Stimulated activated CD8-positive, alpha-beta memory T cell treated with anti-CD3 and anti-CD28 coated beads, Interleukin-12 subunit alpha, Interleukin-12 subunit beta, amount 100 ng/mL, for 1 hour (primary cell): ENCODE data around the gene PGAM4.
"Not testable (repeated sequence)": the region's sequence is repeated elsewhere in the genome, so short reads cannot be mapped to it uniquely, and the experiment has no call there.

Experiments used
- DNase-seq: peaks from one replicate; pipeline ENCODE4 v3.0.0-alpha.2; 2020; ENCODE audit warnings: low read depth

Gene PGAM4

DNA sequence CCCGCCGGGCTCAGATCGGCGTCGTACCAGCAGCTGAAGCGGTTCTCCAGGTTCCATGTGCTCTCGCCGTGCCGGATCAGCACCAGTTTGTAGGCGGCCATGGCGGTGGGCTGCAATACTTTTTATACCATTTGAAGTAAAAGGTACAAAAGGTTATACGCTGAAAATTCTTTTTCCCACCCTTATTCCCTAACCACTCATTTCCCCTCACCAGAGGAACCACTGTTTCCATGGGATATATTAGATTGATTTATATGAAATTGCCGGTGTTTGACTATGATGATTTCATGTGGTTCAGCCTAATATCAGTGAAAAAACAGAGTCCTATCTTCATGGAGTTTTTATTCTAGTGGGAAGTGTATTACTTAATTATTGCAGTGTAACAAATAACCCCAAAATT lies at the start of gene PGAM4:
PGAM4 (minus strand) TSS at position 101 of the 400 bp plus-strand sequence; CDS start at position 101, 0 bp downstream.
- no peak for DNase-seq

DNA sequence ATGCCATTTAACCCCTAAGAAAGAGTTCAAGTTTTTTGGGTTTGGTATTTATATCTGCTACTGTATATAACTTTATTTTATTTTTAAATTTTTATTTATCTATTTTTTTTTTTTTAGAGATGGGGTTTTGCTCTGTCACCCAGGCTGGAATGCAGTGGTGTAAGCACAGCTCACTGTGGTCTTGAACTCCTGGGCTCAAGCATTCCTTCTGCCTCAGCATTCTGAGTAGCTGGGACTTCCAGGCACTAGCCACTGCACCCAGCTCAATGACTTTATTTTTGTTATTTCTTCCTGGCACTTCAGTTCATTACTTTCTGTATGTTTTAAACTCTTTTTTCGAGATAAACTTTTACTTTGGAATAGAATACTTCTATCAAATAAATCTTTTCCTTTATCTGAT lies 42.4 kb upstream of the PGAM4 start:
- DNase-seq: no peak

DNA sequence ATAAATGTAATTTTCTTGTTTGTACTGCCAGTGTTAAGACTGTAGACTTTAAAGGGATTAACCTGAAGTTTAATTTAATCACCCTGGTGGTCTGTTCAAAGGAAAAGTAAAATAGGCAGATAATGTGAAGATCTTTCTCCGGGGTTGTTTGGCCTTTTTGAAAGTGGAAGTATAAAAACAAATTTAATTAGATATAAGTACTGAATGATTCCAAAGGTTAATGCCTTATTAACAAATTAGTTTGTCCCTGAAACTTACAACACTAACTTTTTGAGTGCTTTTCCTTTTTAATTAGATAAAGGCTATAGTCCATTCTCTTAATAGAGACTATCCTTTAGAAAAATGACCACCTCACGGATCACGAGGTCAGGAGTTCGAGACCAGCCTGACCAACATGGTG lies 10.4 kb upstream of the PGAM4 start:
- DNase-seq: no peak

DNA sequence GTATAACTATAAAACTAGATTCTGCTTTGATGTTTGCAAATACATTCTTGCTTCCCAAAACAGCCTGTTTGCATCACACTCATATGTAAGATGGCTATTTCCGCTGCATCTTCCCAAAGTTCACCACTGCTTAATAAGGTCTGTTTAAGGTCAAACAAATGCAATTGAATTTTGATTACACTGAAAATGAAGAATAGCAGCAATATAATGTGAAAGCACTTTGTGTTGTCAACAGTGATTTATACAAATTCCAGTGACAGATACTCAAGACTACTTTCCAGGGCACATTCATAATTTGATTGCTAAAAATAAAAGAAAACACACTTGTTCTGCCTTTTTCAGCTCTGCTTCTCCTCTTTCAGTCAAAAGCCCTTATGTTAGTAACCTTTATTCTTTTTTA lies 8.1 kb upstream of the PGAM4 start:
- no peak for DNase-seq

DNA sequence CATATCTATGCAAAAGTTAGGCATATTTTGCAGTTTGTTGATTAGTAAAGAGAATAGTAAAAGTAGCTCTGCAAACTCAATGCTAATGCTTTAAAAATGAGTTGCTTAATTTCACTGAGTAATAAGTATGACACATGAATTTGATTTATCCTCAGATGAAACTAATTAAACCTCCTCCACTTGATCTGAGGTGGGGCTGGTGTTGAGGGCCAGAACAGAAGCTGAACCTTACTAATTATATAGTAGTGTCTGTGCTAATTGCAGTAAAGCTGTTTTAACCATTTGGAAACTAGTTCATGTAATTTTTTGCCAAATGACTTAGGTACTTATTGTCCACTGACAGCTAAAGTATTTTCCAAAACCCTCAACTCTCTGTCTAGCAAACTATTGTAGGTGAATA lies 7.7 kb upstream of the PGAM4 start:
- no peak for DNase-seq

DNA sequence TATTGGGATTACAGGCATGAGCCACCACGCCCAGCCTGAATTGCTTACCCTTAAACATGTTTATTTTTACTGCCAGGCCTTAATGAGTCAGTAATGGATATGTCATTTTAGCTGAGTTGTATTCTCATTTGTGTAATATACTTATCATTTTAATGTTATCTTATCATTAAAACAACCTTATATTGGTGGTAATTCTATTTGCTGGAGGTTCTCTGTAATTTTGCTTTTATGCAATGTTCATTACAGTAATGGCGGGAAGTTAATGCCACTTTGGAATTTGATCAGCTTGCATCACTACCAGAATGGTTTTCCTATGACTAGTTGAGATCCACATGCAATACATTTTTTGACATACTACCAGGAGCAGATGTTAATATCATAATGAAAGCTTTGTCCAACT lies 6.3 kb upstream of the PGAM4 start:
- DNase-seq: no peak

DNA sequence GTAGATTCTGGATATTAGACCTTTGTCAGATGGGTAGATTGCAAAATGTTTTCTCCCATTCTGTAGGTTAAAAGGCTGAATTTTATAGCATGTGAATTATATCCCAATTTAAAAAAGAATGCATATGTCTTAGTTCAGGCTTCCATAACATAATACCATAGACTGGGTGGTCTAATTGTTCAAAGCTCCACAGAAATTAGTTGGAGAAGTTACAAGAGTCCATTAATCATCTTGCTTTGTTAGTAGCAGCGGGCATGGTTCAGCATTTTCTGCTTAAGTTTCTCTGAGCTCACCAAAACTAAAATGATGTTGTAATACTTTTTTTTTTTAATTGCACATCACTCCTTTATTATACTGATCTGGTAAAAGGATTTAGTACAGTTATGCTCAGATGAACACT lies 1.8 kb downstream of the PGAM4 start:
- DNase-seq: no peak

DNA sequence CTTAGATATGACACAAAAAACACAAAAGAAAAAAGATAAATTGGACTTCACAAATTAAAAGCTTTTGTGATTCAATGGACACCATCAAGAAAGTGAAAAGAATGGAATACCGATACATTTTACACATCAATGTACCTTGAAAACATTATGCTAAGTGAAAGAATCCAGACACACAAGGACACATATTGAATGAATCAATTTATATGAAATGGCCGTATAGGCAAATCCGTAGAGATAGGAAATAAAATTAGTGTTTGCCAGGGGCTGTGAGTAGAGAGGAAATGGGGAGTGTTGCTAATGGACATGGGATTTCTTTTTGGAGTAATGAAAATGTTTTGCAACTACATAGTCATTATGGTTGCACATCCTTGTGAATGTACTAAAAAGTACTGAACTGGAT lies 3.1 kb downstream of the PGAM4 start:
- DNase-seq: no peak

DNA sequence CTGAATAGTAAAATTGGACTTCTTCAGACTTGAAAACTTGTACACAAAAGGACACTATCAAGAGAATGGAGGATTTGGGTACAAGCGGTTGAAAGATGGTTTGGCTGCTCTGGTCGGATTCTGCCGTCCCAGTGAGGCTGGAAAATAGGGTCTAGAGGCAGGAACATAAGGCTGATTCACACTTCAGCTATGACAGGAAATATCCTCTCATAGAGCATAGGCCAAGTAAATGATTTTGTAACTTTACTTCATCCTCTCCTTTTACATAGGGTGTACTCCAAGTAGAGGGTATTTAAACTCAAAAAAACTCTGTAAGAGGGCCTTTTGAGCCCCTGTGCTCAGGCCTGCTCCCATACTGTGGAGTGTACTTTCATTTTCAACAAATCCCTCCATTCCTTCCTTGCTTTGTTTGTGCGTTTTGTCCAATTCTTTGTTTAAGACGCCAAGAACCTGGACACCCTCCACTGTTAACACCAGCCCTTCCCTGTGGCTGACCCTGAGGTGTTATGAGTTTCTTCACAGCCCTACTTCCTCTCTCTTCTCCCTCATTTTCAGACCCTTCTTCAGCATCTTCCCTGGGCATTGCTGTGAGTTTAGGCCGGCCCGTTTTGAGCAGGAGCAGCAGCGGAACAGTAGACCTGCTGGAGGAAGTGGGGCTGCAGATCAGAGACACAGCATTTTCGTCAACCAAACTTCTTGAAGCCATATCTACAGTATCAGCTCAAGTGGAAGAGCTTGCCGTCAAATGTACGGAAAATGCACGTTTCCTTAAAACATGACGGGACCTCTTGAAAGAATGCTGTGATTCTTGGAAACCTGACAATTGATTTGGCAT lies 7.2 kb downstream of the PGAM4 start:
- no peak for DNase-seq

DNA sequence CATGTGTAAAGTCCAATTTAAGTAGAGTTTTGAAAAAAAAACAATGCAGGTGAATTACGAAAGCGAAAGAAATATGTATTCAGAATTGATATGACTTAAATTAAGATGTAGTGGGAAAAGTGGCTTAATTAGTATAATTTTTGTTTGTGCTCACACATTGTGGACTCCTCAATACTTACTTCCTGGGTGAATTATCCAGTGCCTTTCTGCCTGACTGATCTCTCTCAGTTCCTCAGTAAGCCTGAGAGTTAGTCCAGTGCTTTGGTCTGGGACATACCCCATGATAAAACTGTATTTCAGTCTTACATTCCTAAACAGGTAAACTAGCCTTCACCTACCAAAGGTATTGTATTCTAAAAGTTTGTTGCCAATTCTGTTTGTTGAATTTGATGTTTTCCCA lies 8.4 kb downstream of the PGAM4 start:
- no peak for DNase-seq

DNA sequence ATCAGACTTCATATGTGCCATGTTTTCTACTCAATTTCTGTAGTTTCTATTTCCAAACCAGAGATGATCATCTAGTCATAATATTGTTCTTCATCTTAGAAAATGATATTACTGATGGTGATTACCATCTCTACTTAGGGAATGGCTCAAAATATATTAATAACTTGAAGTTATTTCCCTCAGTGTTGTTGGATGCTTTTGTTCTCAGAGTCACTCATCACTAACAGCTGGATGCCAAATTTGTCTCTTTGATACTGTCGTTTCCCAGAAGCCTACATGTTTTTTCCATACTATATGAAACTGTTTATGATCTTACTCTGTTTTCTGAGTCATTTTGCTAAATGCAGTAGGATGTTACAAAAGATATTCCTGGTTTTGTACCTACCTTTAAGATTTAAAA lies 8.9 kb downstream of the PGAM4 start:
- DNase-seq: no peak

DNA sequence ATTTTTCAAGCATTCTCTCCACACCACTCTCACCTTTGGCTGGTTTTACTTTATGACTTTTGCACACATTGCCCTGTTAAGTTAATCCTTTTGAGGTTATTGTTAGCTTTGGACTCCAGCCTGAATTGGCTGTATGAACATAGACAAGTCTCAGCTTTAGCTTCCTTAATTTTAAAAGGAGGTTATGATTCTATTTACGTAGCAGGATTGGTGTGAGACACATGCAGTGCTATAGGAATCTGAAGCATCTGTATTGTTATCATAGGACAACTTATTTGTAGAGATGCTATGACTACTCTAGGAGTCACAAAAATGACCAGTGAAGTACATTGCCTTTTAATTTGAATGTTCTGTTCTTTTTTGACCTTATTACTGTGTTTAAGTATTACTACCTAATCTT lies 15.7 kb downstream of the PGAM4 start:
- no peak for DNase-seq

DNA sequence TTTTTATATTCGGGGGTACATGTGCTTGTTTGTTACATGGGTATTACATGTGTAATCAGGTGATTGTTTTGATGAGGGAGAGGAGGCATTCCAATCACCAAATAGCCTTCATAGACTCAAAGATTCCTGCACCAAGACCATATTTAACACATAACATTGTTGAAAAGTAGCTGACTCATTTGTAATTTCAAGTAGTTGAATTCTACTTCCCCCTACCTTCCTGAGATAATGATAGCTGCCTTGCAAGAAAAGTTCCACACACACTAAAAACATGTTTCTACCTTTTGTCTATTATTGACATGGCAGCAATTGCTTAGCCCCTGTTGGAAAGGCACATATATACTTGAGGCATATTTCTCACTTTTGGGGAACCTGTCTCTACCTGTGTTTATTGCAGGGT lies 16.1 kb downstream of the PGAM4 start:
- no peak for DNase-seq

DNA sequence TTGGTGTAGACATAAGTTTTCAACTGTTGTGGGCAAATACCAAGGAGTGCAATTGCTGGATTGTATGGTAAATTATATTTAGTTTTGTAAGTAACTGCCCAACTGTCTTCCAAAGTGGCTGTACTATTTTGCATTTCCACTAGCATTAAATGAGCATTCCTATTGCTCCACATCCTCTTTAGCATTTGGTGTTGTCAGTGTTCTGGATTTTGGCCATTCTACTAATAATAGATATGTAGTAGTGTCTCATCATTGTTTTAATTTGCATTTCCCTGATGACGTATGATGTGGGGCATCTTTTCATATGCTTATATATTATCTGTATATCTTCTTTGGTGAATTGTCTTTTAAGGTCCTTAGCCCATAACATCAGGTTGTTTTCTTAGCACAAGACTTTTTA lies 17.3 kb downstream of the PGAM4 start:
- no peak for DNase-seq

DNA sequence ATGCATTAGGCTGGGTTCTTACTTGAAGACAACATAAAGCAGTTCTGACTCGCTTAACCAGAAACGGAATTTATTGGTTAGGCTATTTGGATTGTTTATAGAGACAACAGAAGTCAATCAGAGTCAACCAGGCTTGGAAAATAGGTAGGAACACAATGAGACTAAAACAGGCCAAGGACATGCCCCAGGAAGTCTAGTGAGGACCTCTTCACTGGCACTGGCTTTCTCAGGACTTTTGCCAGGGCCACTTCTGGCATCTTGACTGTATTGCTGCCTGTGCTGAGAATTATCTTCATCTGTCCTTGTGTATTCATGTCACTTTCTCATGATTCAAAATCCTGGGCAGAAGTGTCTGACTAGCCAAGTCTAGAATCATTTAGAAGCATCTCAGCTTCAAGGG lies 19.6 kb downstream of the PGAM4 start:
- no peak for DNase-seq

DNA sequence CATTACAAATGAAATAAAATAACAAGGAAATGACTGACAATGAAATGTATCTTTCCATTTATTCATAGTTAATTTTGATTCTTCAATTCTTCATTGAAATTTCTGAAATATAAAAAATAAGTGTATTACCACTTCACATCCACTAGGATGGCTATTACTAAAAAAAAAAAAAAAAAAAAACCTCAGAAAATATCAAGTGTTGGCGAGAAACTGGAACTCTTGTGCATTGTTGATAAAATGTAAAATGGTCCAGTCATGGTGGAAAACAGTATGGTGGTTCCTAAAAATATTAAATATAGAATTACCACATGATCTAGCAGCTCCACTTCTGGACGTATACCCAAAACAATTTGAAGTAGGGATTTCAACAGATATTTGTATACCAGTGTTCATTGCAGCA lies 22.9 kb downstream of the PGAM4 start:
- no peak for DNase-seq

DNA sequence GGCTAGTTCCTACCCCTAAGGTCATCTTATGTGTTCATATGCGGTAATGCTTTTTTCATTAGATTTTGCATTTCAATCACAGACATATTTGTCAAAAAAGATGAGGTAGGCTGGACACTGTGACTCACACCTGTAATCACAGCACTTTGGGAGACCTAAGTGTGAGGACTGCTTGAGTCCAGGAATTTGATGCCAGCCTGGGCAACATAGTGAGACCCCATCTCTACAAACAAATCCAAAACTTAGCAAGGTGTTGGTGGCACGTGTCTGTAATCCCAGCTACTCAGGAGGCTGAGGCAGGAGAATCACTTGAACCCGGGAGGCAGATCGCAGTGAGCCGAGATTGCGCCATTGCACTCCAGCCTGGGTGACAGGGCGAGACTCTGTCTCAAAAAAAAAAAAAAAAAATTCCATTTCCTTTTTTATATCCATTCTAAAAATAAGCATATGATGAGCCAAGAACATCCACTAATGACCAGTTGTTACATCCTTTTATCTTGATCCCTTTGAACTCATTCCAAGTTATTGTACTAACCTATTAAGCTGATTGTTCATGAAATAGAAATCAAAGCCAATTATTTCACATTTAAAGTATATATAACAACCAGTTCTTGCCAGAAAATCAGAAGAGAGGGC lies 23.4 kb downstream of the PGAM4 start:
- no peak for DNase-seq

DNA sequence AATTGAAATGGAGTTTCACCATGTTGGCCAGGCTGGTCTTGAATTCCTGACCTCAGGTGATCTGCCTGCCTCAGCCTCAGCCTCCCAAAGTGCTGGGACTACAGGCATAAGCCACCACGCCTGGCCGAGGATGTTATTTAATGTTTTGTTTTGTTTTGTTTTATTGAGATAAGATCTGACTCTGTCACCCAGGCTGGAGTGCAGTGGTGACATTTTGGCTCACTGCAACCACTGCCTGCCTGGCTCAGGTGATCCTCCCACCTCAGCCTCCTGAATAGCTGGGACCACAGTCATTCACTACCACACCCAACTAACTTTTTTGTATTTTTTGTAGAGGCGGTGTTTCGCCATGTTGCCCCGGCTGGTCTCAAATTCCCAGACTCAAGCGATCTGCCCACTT lies 24.4 kb downstream of the PGAM4 start:
- DNase-seq: not testable (repeated sequence)

DNA sequence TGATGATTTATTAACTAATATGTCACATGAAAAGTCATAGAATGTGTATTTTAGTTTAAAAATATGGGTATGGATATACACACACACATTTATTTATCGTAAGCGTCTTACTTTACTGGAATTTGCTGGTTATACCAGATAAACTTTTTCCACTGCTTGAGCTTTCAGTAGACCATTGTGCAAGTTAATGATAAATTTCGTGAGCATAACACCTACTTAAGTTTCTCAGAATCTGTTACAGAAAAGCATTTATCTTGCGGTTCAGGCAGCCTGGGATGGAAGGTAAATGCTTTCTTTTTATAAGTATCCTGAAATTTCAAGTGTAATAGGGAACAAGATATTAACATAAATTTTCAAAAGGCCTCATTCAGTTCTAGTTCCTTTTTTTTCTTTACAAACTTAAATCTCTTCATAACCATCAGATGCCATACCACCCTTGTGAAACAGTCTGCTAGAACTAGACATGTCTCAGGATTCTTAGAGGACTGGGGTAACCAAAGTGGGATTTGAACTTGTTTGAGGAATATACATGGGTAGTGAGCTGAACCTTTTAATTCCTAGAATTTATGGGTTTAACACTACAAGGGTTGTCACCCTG lies 31.3 kb downstream of the PGAM4 start:
- DNase-seq: no peak

DNA sequence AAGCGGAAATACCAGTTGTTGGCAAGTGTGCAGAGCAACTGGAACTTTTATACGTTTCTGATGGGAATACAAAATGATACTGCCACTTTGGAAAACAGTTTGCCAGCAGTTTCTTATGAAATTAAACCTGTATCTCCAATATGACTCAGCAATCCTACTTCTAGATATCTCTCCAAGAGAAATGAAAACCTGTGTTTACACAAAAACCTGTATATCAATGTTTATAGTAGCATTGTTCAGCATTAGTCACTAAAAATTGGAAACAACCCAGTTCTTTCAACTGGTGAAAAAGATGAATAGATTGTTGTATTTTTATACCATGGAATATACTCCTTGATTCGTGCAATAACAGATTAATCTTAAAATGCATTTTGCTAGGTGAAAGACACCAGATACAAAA lies 32.1 kb downstream of the PGAM4 start:
- no peak for DNase-seq

DNA sequence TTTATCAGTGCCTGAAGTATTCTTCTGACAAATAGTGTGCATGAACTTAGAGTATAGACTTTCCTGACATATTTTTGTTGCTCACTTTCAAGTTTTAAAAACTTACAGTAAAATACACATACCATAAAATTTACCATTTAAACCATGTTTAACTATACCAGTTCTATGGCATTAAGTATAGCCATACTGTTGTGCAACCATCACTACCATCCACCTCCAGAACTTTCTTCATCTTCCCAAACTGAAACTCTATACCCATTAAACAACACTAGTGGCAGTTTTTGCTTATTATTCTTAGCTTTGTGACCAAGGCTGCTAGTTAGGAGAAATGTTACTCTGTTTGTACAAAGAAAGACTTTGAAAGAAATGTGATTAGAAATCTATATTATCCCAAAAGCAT lies 33.1 kb downstream of the PGAM4 start:
- no peak for DNase-seq

DNA sequence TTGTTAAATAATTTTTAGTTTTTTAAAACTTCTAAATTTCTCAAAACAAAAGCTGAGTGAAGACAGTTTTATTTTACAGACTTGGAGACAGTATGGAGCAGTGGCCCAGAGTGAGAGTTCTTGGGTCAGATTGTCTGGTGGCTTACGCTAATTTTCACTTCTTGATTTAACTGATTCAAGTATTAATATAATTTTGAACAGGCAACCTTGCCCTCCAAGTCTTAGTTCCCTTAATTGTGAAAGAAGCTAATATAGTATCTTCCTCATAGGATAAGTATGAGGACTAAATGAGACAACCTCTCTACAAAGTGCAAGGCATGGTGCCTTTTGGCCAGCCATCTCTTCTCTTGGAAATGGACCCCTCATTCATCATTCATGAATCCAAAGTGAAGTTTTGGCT lies 33.6 kb downstream of the PGAM4 start:
- no peak for DNase-seq

DNA sequence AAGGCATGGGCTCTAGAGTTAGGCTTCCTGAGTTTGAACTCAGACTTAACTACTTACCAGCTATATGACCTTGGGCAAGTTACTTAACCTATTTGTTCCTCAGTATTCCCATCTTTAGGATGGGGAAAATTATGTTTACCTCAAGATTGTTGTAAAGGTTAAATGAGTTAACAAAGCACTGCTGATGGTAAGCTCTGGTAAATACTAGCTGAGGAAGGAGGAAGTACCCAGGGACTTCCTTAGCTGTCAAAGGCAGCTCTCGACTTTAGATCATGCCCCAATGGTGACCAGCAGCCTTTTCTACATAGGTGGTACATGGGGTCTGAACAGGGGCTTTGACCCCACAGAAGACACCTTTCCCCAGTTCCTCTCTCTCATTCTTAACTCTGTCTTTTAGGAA lies 38.9 kb downstream of the PGAM4 start:
- DNase-seq: no peak

DNA sequence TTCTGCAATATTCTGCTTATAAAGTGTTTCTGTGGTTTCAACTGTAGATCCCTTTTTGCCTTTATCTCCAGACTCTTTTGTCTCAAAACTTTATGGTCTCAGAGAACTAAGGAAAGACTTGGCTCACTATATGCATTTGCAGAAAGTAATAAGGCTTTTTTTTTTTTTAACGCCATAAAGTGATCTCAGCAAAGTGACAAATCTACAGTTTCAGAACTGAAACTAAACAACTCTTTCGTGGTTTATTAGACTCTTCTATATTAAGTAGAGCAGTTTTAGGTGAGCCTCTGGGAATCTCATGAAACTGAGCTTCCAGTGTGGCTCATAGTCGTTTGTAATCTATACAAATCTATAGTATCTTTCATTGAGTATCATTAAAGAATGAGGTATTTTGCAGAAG lies 43.7 kb downstream of the PGAM4 start:
- no peak for DNase-seq
